KMS-11 (cell line): ENCODE data around the gene KAT8.
"Not testable (repeated sequence)": the region's sequence is repeated elsewhere in the genome, so short reads cannot be mapped to it uniquely, and the experiment has no call there.

ENCODE experiments used
- H2AFZ ChIP-seq: fragments of 200-600 bp; sonication (generic); 2 replicates; pipeline ENCODE4 v1.6.1; 2016; ENCODE audit warnings: antibody characterized with exemption, mixed run types, low read depth
- H3K27ac ChIP-seq: fragments of 200-600 bp; sonication (generic); 2 replicates; pipeline ENCODE4 v1.6.1; 2016; ENCODE audit warnings: mild to moderate bottlenecking, mixed run types
- H3K27me3 ChIP-seq: fragments of 200-600 bp; sonication (generic); 2 replicates; pipeline ENCODE4 v1.6.1; 2017; ENCODE audit warnings: mild to moderate bottlenecking, low read depth, mixed run types, moderate library complexity; ENCODE audit not compliant: insufficient read depth
- H3K36me3 ChIP-seq: fragments of 200-600 bp; sonication (generic); 2 replicates; pipeline ENCODE4 v1.6.1; 2017; ENCODE audit warnings: mild to moderate bottlenecking, mixed run types; ENCODE audit not compliant: insufficient read depth
- H3K4me1 ChIP-seq: fragments of 200-600 bp; sonication (generic); 2 replicates; pipeline ENCODE4 v1.6.1; 2016; ENCODE audit warnings: mild to moderate bottlenecking, low read depth, mixed run types; ENCODE audit not compliant: poor library complexity, severe bottlenecking
- H3K4me2 ChIP-seq: fragments of 200-600 bp; sonication (generic); 2 replicates; pipeline ENCODE4 v1.7.0; 2016; ENCODE audit warnings: mild to moderate bottlenecking, mixed run types
- H3K4me3 ChIP-seq: fragments of 200-600 bp; sonication (generic); IDR thresholded peaks from 2 replicates; pipeline ENCODE4 v1.6.1; 2017; ENCODE audit warnings: low read depth, low read length, mixed read lengths; ENCODE audit not compliant: insufficient read depth
- H3K79me2 ChIP-seq: fragments of 200-600 bp; sonication (generic); 2 replicates; pipeline ENCODE4 v1.6.1; 2016; ENCODE audit warnings: low read depth, mixed run types; ENCODE audit not compliant: insufficient read depth
- H3K9ac ChIP-seq: fragments of 200-600 bp; sonication (generic); 2 replicates; pipeline ENCODE4 v1.6.1; 2016; ENCODE audit warnings: mild to moderate bottlenecking, mixed run types
- H4K20me1 ChIP-seq: fragments of 200-600 bp; sonication (generic); 2 replicates; pipeline ENCODE4 v1.6.1; 2016; ENCODE audit warnings: mild to moderate bottlenecking, mixed run types; ENCODE audit not compliant: insufficient read depth
- CTCF ChIP-seq: fragments of 200-600 bp; sonication (generic); conservative IDR thresholded peaks from 2 replicates; pipeline ENCODE4 v1.6.1; 2017; ENCODE audit warnings: low read depth, mild to moderate bottlenecking, antibody characterized with exemption, low read length, moderate library complexity, mixed read lengths

The KAT8 gene

GRCh38 chr16:31149332-31149731 lies 31.9 kb downstream of the KAT8 start:
- Histone ChIP-seq H4K20me1 (no peaks in the 10 kb centered on the region), H3K79me2 (no peaks in the 10 kb centered on the region), H3K9ac (no peak overlapping the region), H3K27ac (no peak overlapping the region), H3K36me3 (no peaks in the 10 kb centered on the region), H3K4me2 (no peak overlapping the region), H3K4me3 (no peak overlapping the region), H3K27me3 (no peaks in the 10 kb centered on the region), H3K4me1 (no peaks in the 10 kb centered on the region), H2AFZ (no peak overlapping the region)
- no peak for TF ChIP-seq CTCF

GRCh38 chr16:31149894-31150890 lies 32.7 kb downstream of the KAT8 start, which contains the start of gene PRSS36:
TSS of gene PRSS36 (minus strand) at chr16:31150066. CDS start at chr16:31150035, 31 bp downstream.
- H4K20me1 ChIP-seq, result no peaks in the 10 kb centered on the region
- H3K4me3 ChIP-seq, result no peak within 1 kb of the TSS
- no peak within 1 kb of the TSS for H3K4me2 ChIP-seq
- H3K36me3 ChIP-seq, result no peaks in the 10 kb centered on the region
- H3K9ac ChIP-seq, result no peak within 1 kb of the TSS
- H3K27me3 ChIP-seq, result no peaks in the 10 kb centered on the region
- H3K27ac ChIP-seq, result no peak within 1 kb of the TSS
- no peak for TF ChIP-seq CTCF
- H2AFZ ChIP-seq, result no peak within 1 kb of the TSS
- H3K79me2 ChIP-seq, result no peaks in the 10 kb centered on the region
- H3K4me1 ChIP-seq, result no peaks in the 10 kb centered on the region

GRCh38 chr16:31150976-31151375 lies 33.5 kb downstream of the KAT8 start:
- not testable (repeated sequence) for H3K27me3 ChIP-seq, H3K4me2 ChIP-seq, H3K27ac ChIP-seq, H3K4me3 ChIP-seq, H3K4me1 ChIP-seq, H2AFZ ChIP-seq, H3K9ac ChIP-seq, H3K36me3 ChIP-seq, H3K79me2 ChIP-seq, H4K20me1 ChIP-seq

GRCh38 chr16:31157136-31157535 lies 39.7 kb downstream of the KAT8 start:
- no peak overlapping the region for H3K27ac ChIP-seq
- no peak for TF ChIP-seq CTCF
- H3K36me3 ChIP-seq, result no peaks in the 10 kb centered on the region
- H3K9ac ChIP-seq, result no peak overlapping the region
- H3K79me2 ChIP-seq, result no peaks in the 10 kb centered on the region
- no peak overlapping the region for H3K4me3 ChIP-seq
- H2AFZ ChIP-seq, result no peak overlapping the region
- no peaks in the 10 kb centered on the region for H3K4me1 ChIP-seq
- H3K4me2 ChIP-seq, result no peak overlapping the region
- no peaks in the 10 kb centered on the region for H3K27me3 ChIP-seq
- H4K20me1 ChIP-seq, result no peaks in the 10 kb centered on the region

- Histone ChIP-seq H3K36me3 (no peaks in the 10 kb centered on the region), H3K79me2 (no peaks in the 10 kb centered on the region), H3K27me3 (no peaks in the 10 kb centered on the region), H3K4me1 (no peaks in the 10 kb centered on the region), H2AFZ (no peak overlapping the region), H3K4me2 (no peak overlapping the region), H3K4me3 (no peak overlapping the region), H3K27ac (no peak overlapping the region), H3K9ac (no peak overlapping the region), H4K20me1 (no peaks in the 10 kb centered on the region)
- no peak for TF ChIP-seq CTCF
These were observed 49.9 kb downstream of the KAT8 start for GRCh38 chr16:31167315-31167714.
